HCT116 (cell line): ENCODE data around the gene RNF222. TPM values are rescaled to one million over a fixed set of nuclear protein-coding genes. Genes with fewer than 3 reads are reported as not detected.
"Not testable (repeated sequence)": the region's sequence is repeated elsewhere in the genome, so short reads cannot be mapped to it uniquely, and the experiment has no call there.

Source experiments
- ATAC-seq: fragments of 200-7000 bp; cut with Tn5 transposase; 2 replicates; pipeline ENCODE4 v1.9.1; 2020; ENCODE audit warnings: mild to moderate bottlenecking, moderate library complexity
- BruUV-seq: library from RNA; stranded (reverse); fragments of 400-500 nt; replicated peaks from 2 replicates; lab custom pipeline; 2021; lab: Mats Ljungman, UMichigan
- CTCF ChIA-PET: fragments of 300-600 bp; sonication (Branson Sonifier 250); formaldehyde crosslinking; loops from one replicate; lab custom pipeline; 2021; ENCODE audit warnings: antibody characterized with exemption; lab: Charles Lee
- POLR2A ChIA-PET: fragments of 300-600, 350-600 bp; sonication (Branson Sonifier 250); formaldehyde crosslinking; loops from one replicate; lab custom pipeline; 2021; ENCODE audit warnings: antibody characterized with exemption; lab: Charles Lee
- RAD21 ChIA-PET, 2 experiments: fragments of 300-600 bp; sonication (Branson Sonifier 250); formaldehyde crosslinking; loops; one replicate each; lab custom pipeline; 2023; ENCODE audit warnings: low total read pairs in 2 of 2; ENCODE audit not compliant: uncharacterized antibody in 2 of 2, unreplicated experiment in 2 of 2, low non-redundant PET in 1 of 2; lab: Charles Lee
- DNase-seq: peaks from one replicate; pipeline ENCODE4 v3.0.0-alpha.2; 2010; ENCODE audit warnings: low read depth, low spot score
- H2AFZ ChIP-seq: fragments of 200-600 bp; shearing (Covaris generic), sonication (generic); 2 replicates; pipeline ENCODE4 v1.6.1; 2017; ENCODE audit warnings: low read depth, mixed run types, mixed read lengths, antibody characterized with exemption, low read length; ENCODE audit not compliant: poor library complexity, severe bottlenecking
- H3K27ac ChIP-seq: 2 replicates; pipeline ENCODE4 v1.5.1; 2012; ENCODE audit warnings: low read depth, low read length
- H3K27me3 ChIP-seq: fragments of 200-600 bp; sonication (generic); 2 replicates; pipeline ENCODE4 v1.6.1; 2016; ENCODE audit warnings: mixed run types, low read length, mixed read lengths; ENCODE audit not compliant: insufficient read depth
- H3K36me3 ChIP-seq, 2 experiments: fragments of 200-500 bp in 1 of 2; fragments of 200-600 bp in 1 of 2; sonication (Bioruptor generic) in 1 of 2; sonication (generic) in 1 of 2; 2 replicates each; pipeline versions ENCODE4 v1.5.1 to v1.6.1; 2014 to 2016; ENCODE audit warnings: low read length in 2 of 2, inconsistent platforms in 1 of 2, mixed read lengths in 1 of 2, mixed run types in 1 of 2; ENCODE audit not compliant: insufficient read depth in 2 of 2, control insufficient read depth in 1 of 2
- H3K4me1 ChIP-seq, 2 experiments: fragments of 200-600 bp in 1 of 2; sonication (generic) in 1 of 2; 2 replicates each; pipeline versions ENCODE4 v1.5.1 to v1.6.1; 2012 to 2017; ENCODE audit warnings: low read length in 2 of 2, inconsistent platforms in 1 of 2, mild to moderate bottlenecking in 1 of 2, mixed read lengths in 1 of 2, mixed run types in 1 of 2, moderate library complexity in 1 of 2; ENCODE audit not compliant: insufficient read depth in 2 of 2, control insufficient read depth in 1 of 2
- H3K4me2 ChIP-seq: fragments of 200-600 bp; sonication (generic); 2 replicates; pipeline ENCODE4 v1.6.1; 2017; ENCODE audit warnings: mixed run types, low read length, mixed read lengths
- H3K4me3 ChIP-seq, 2 experiments: fragments of 200-600 bp in 1 of 2; sonication (generic) in 1 of 2; replicated peaks in 1 of 2; 2 replicates each; pipeline ENCODE4 v1.5.1; 2011 to 2016; ENCODE audit warnings: low read length in 2 of 2, control low read depth in 1 of 2, low read depth in 1 of 2, mild to moderate bottlenecking in 1 of 2, mixed read lengths in 1 of 2, mixed run types in 1 of 2
- H3K79me2 ChIP-seq: fragments of 200-600 bp; sonication (generic); 2 replicates; pipeline ENCODE4 v1.6.1; 2017; ENCODE audit warnings: mild to moderate bottlenecking, mixed run types, low read length, moderate library complexity, mixed read lengths; ENCODE audit not compliant: insufficient read depth
- H3K9ac ChIP-seq: fragments of 200-600 bp; sonication (generic); 2 replicates; pipeline ENCODE4 v1.6.1; 2016; ENCODE audit warnings: low read length, mixed read lengths
- H3K9me2 ChIP-seq: fragments of 200-600 bp; sonication (generic), shearing (Covaris generic); 2 replicates; pipeline ENCODE4 v1.6.1; 2017; ENCODE audit warnings: mixed run types, mild to moderate bottlenecking, moderate library complexity; ENCODE audit not compliant: insufficient read depth
- H3K9me3 ChIP-seq, 2 experiments: fragments of 200-500 bp in 1 of 2; fragments of 200-600 bp in 1 of 2; sonication (Bioruptor generic) in 1 of 2; sonication (generic) in 1 of 2; 2 replicates each; pipeline ENCODE4 v1.6.1; 2014 to 2017; ENCODE audit warnings: low read length in 2 of 2, mixed read lengths in 2 of 2, inconsistent platforms in 1 of 2, low read depth in 1 of 2, mild to moderate bottlenecking in 1 of 2, mixed run types in 1 of 2, moderate library complexity in 1 of 2; ENCODE audit not compliant: control insufficient read depth in 1 of 2, insufficient read depth in 1 of 2
- H4K20me1 ChIP-seq: fragments of 200-600 bp; sonication (generic), shearing (Covaris generic); 2 replicates; pipeline ENCODE4 v1.6.1; 2017; ENCODE audit warnings: mixed run types, mild to moderate bottlenecking, moderate library complexity; ENCODE audit not compliant: insufficient read depth
- EGR1 ChIP-seq: IDR thresholded peaks from 2 replicates; pipeline ENCODE4 v1.6.1; 2012; ENCODE audit warnings: low read depth
- ELF1 ChIP-seq: IDR thresholded peaks from 2 replicates; pipeline ENCODE4 v1.6.1; 2012; ENCODE audit warnings: low read depth, borderline replicate concordance
- EZH2phosphoT487 ChIP-seq: fragments of 200-600 bp; IDR thresholded peaks from 2 replicates; pipeline ENCODE4 v1.6.1; 2018; ENCODE audit warnings: antibody characterized with exemption, borderline replicate concordance
- FOSL1 ChIP-seq: IDR thresholded peaks from 2 replicates; pipeline ENCODE4 v1.6.1; 2012; ENCODE audit warnings: low read depth
- POLR2AphosphoS5 ChIP-seq: IDR thresholded peaks from 2 replicates; pipeline ENCODE4 v1.6.1; 2011; ENCODE audit warnings: mild to moderate bottlenecking, low read depth, low read length, moderate library complexity
- SIN3A ChIP-seq: IDR thresholded peaks from 2 replicates; pipeline ENCODE4 v1.6.1; 2012; ENCODE audit warnings: low read depth
- SP1 ChIP-seq: IDR thresholded peaks from 2 replicates; pipeline ENCODE4 v1.6.1; 2012; ENCODE audit warnings: low read depth
- TCF7L2 ChIP-seq: IDR thresholded peaks from 2 replicates; pipeline ENCODE4 v1.7.0; 2011; ENCODE audit warnings: borderline replicate concordance, inconsistent platforms; ENCODE audit not compliant: insufficient read depth, insufficient read length; ENCODE audit errors: extremely low read depth
- YY1 ChIP-seq: IDR thresholded peaks from 2 replicates; pipeline ENCODE4 v1.6.1; 2011; ENCODE audit warnings: low read length, low read depth, moderate library complexity, mild to moderate bottlenecking; ENCODE audit not compliant: insufficient replicate concordance; ENCODE audit errors: extremely low read depth
- ZFX ChIP-seq: fragments of 450-650 bp; IDR thresholded peaks from 2 replicates; pipeline ENCODE4 v1.6.1; 2017
- ZNF274 ChIP-seq: fragments of 200-500 bp; sonication (Bioruptor generic); IDR thresholded peaks from 2 replicates; pipeline ENCODE4 v1.6.1; 2014; ENCODE audit warnings: mild to moderate bottlenecking, low read depth, low read length, inconsistent platforms
- intact Hi-C: fragments of 100-400 bp; cut with micrococcal nuclease; formaldehyde crosslinking; loops from 2 replicates; pipeline ENCODE4 v1.10.0; 2022
- total RNA-seq: library from RNA; stranded (reverse); gene quantifications from one replicate; pipeline ENCODE4 v1.2.1, GENCODE V29; 2021; ENCODE audit not compliant: unreplicated experiment

RNF222 gene
- total RNA-seq, 1 experiment from 2014 or later, result not detected

DNA sequence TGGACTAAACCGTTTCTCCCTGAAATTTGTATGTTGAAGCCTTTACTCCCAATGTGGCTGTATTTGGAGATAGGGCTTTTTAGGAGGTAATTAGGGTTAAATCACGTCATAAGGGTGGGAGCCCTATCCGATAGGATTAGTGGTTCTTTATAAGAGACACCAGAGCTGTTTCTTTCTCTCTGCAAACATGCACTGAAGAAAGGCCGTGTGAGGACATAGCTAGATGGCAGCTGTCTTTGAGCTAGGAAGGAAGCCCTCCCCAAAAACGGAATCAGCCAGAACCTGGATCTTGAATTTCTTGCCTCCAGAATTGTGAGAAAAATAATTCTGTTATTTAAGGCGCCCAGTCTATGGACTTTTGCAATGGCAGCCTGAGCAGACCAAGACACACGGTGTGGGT lies 43.9 kb downstream of the RNF222 start (continued):
- TF ChIP-seq EZH2phosphoT487, result no peak
- TF ChIP-seq EGR1, result no peak
- TF ChIP-seq ELF1, result no peak
- no peak for TF ChIP-seq YY1
- no peak for TF ChIP-seq ZFX
- TF ChIP-seq ZNF274, result no peak

GRCh38 chr17:8350339-8350738 lies 47.3 kb downstream of the RNF222 start:
- Histone ChIP-seq H3K79me2 (no peaks in the 10 kb centered on the region), H3K9me2 (no peaks in the 10 kb centered on the region), H3K36me3 (no peaks in the 10 kb centered on the region), H3K27me3 (peaks cover 5% of the 10 kb centered on the region; the same call in 1 of the 2 replicates), H4K20me1 (no peaks in the 10 kb centered on the region), H2AFZ (no peak overlapping the region), H3K9me3 (no peaks in the 10 kb centered on the region), H3K9ac (no peak overlapping the region), H3K4me2 (no peak overlapping the region), H3K27ac (no peak overlapping the region), H3K4me1 (no peaks in the 10 kb centered on the region), H3K4me3 (no peak overlapping the region)
- DNase-seq, result no peak
- ATAC-seq, result no peak
- TF ChIP-seq ELF1, result no peak
- no peak for TF ChIP-seq FOSL1
- TF ChIP-seq SP1, result no peak
- no peak for TF ChIP-seq TCF7L2
- no peak for TF ChIP-seq SIN3A
- TF ChIP-seq POLR2AphosphoS5, result no peak
- BruUV-seq, result no TSS peak
- ChIA-PET POLR2A (interaction anchor here (0.9 kb wide), 1 partner anchor 12 kb away, joined by 4 read pairs; no protein-coding TSS in a partner anchor), CTCF (no interaction called here), RAD21 (no interaction called here)
- intact Hi-C loops, result no loop called here

DNA sequence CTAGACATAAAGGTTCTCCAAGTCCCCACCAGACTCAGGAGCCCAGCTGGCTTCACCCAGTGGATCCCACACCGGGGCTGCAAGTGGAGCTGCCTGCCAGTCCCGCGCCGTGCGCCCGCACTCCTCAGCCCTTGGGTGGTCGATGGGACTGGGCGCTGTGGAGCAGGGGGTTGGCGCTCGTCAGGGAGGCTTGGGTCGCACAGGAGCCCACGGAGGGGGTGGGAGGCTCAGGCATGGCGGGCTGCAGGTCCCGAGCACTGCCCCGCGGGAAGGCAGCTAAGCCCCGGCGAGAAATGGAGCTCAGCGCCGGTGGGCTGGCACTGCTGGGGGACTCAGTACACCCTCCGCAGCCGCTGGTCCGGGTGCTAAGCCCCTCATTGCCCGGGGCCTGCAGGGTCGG lies 50.6 kb downstream of the RNF222 start:
- H3K27ac ChIP-seq, H3K9me2 ChIP-seq, H3K4me3 ChIP-seq, DNase-seq, RAD21 ChIA-PET, H3K4me2 ChIP-seq, CTCF ChIA-PET, POLR2A ChIA-PET, H3K79me2 ChIP-seq, H3K4me1 ChIP-seq, H3K9ac ChIP-seq, H3K27me3 ChIP-seq, H2AFZ ChIP-seq, ATAC-seq, H4K20me1 ChIP-seq, intact Hi-C loops, H3K36me3 ChIP-seq, BruUV-seq, H3K9me3 ChIP-seq: not testable (repeated sequence)
